H1 (cell line): Measurements from ENCODE around the gene GDPD5. TPM values are rescaled to one million over a fixed set of nuclear protein-coding genes. Genes with fewer than 3 reads are reported as not detected.
A peak's percentile ranks its signal among the peaks of the same experiment; 100 is the strongest.

ENCODE experiments used
- CTCF ChIA-PET: fragments of 300-600 bp; sonication (Branson Sonifier 250); formaldehyde crosslinking; loops from one replicate; lab custom pipeline; 2021; ENCODE audit not compliant: partially characterized antibody; lab: Charles Lee
- POLR2A ChIA-PET: fragments of 300-600 bp; sonication (Branson Sonifier 250); formaldehyde crosslinking; loops from one replicate; lab custom pipeline; 2021; ENCODE audit warnings: inconsistent platforms; ENCODE audit not compliant: partially characterized antibody; lab: Charles Lee
- DNase-seq, 2 experiments: peaks; one replicate each; pipeline versions ENCODE4 v3.0.0 to v3.0.0-alpha.2; 2010 to 2022; ENCODE audit warnings: low spot score in 2 of 2, low read depth in 1 of 2, mixed read lengths in 1 of 2
- FAIRE-seq: peaks from 2 replicates; lab custom pipeline; 2011; peaks lifted over from hg19 to GRCh38; lab: Jason Lieb, UNC
- H2AFZ ChIP-seq: 2 replicates; pipeline ENCODE4 v1.8.1; 2012; ENCODE audit warnings: low read length, inconsistent platforms
- H2AK5ac ChIP-seq: 2 replicates; pipeline ENCODE4 v1.6.1; 2013; ENCODE audit warnings: low read depth, low read length
- H2BK120ac ChIP-seq: replicated peaks from 2 replicates; pipeline ENCODE3; 2013; ENCODE audit warnings: low read depth, low read length, inconsistent platforms
- H2BK12ac ChIP-seq: 2 replicates; pipeline ENCODE4 v1.6.1; 2013; ENCODE audit warnings: low read depth, low read length
- H2BK15ac ChIP-seq: 2 replicates; pipeline ENCODE4 v1.6.1; 2013; ENCODE audit warnings: low read length
- H2BK20ac ChIP-seq: 2 replicates; pipeline ENCODE4 v1.6.1; 2013; ENCODE audit warnings: low read length
- H2BK5ac ChIP-seq: 2 replicates; pipeline ENCODE4 v1.6.1; 2013; ENCODE audit warnings: low read depth, low read length
- H3K14ac ChIP-seq: 2 replicates; pipeline ENCODE4 v1.6.1; 2013; ENCODE audit warnings: inconsistent platforms; ENCODE audit not compliant: insufficient read length
- H3K18ac ChIP-seq: 2 replicates; pipeline ENCODE4 v1.6.1; 2013; ENCODE audit warnings: low read length; ENCODE audit errors: extremely low read depth
- H3K23ac ChIP-seq: 2 replicates; pipeline ENCODE4 v1.6.1; 2013; ENCODE audit warnings: inconsistent platforms; ENCODE audit not compliant: insufficient read length
- H3K23me2 ChIP-seq: 2 replicates; pipeline ENCODE4 v1.6.1; 2013; ENCODE audit warnings: low read depth, low read length
- H3K27ac ChIP-seq: 2 replicates; pipeline ENCODE4 v1.6.1; 2011; ENCODE audit warnings: low read depth, low read length, inconsistent platforms
- H3K27me3 ChIP-seq, 4 experiments: replicated peaks in 1 of 4; 1 replicate in 1 of 4; 2 replicates in 3 of 4; pipeline versions ENCODE4 v1.6.1 to v1.8.1; 2011 to 2013; ENCODE audit warnings: low read length in 3 of 4, mild to moderate bottlenecking in 3 of 4, inconsistent platforms in 2 of 4, mixed read lengths in 2 of 4, moderate library complexity in 1 of 4; ENCODE audit not compliant: control insufficient read depth in 3 of 4, insufficient read depth in 3 of 4; ENCODE audit errors: extremely low read depth in 1 of 4
- H3K36me3 ChIP-seq, 4 experiments: 2 replicates each; pipeline versions ENCODE4 v1.6.1 to v1.8.1; 2011 to 2013; ENCODE audit warnings: mild to moderate bottlenecking in 4 of 4, low read length in 3 of 4, moderate library complexity in 2 of 4, control low read depth in 1 of 4, inconsistent platforms in 1 of 4; ENCODE audit not compliant: insufficient read depth in 4 of 4, control insufficient read depth in 2 of 4
- H3K4ac ChIP-seq: replicated peaks from 2 replicates; pipeline ENCODE3; 2013; ENCODE audit warnings: low read length, low read depth, mixed read lengths, inconsistent platforms; ENCODE audit not compliant: insufficient read length
- H3K4me1 ChIP-seq, 4 experiments: replicated peaks in 1 of 4; 1 replicate in 1 of 4; 2 replicates in 3 of 4; pipeline versions ENCODE4 v1.6.1 to v1.8.1; 2011 to 2013; ENCODE audit warnings: low read length in 3 of 4, inconsistent platforms in 2 of 4, mixed read lengths in 1 of 4; ENCODE audit not compliant: insufficient read depth in 4 of 4, control insufficient read depth in 3 of 4
- H3K4me2 ChIP-seq, 2 experiments: 2 replicates each; pipeline versions ENCODE4 v1.6.1 to v1.8.1; 2011 to 2013; ENCODE audit warnings: low read depth in 2 of 2, low read length in 2 of 2, control low read depth in 1 of 2, inconsistent platforms in 1 of 2, mild to moderate bottlenecking in 1 of 2; ENCODE audit not compliant: insufficient read depth in 1 of 2
- H3K4me3 ChIP-seq, 4 experiments: fragments of 200-600, 300-600 bp in 1 of 4; sonication (generic), shearing (Covaris generic), sonication (Bioruptor Twin) in 1 of 4; 2 replicates each; pipeline versions ENCODE4 v1.5.1 to v1.8.1; 2011 to 2016; ENCODE audit warnings: low read length in 4 of 4, low read depth in 3 of 4, control low read depth in 2 of 4, inconsistent platforms in 2 of 4, mild to moderate bottlenecking in 2 of 4, mixed read lengths in 1 of 4, moderate library complexity in 1 of 4; ENCODE audit not compliant: insufficient read depth in 2 of 4; ENCODE audit errors: extremely low read depth in 1 of 4
- H3K56ac ChIP-seq: replicated peaks from 2 replicates; pipeline ENCODE3; 2013; ENCODE audit warnings: low read depth, mild to moderate bottlenecking, mixed read lengths, low read length, inconsistent platforms; ENCODE audit not compliant: insufficient read length
- H3K79me1 ChIP-seq: 2 replicates; pipeline ENCODE4 v1.6.1; 2013; ENCODE audit warnings: low read depth, low read length, control low read depth
- H3K79me2 ChIP-seq, 2 experiments: 2 replicates each; pipeline versions ENCODE4 v1.6.1 to v1.8.1; 2012 to 2013; ENCODE audit warnings: low read length in 2 of 2, mild to moderate bottlenecking in 2 of 2, inconsistent platforms in 1 of 2; ENCODE audit not compliant: insufficient read depth in 2 of 2, control insufficient read depth in 1 of 2
- H3K9ac ChIP-seq, 4 experiments: replicated peaks in 1 of 4; 1 replicate in 1 of 4; 2 replicates in 3 of 4; pipeline versions ENCODE4 v1.6.1 to v1.8.1; 2011 to 2013; ENCODE audit warnings: low read depth in 3 of 4, low read length in 3 of 4, control low read depth in 2 of 4, mild to moderate bottlenecking in 2 of 4, moderate library complexity in 2 of 4, inconsistent platforms in 1 of 4; ENCODE audit errors: extremely low read depth in 1 of 4
- H3K9me3 ChIP-seq, 2 experiments: 2 replicates each; pipeline versions ENCODE4 v1.6.1 to v1.8.1; 2012 to 2013; ENCODE audit warnings: mild to moderate bottlenecking in 2 of 2, moderate library complexity in 2 of 2, control low read depth in 1 of 2, inconsistent platforms in 1 of 2, low read depth in 1 of 2, low read length in 1 of 2, mixed read lengths in 1 of 2; ENCODE audit not compliant: insufficient read depth in 2 of 2
- H4K20me1 ChIP-seq, 2 experiments: replicated peaks in 1 of 2; 2 replicates each; pipeline versions ENCODE3 to v1.8.1; 2011 to 2013; ENCODE audit warnings: inconsistent platforms in 2 of 2, low read length in 2 of 2, mild to moderate bottlenecking in 1 of 2; ENCODE audit not compliant: insufficient read depth in 2 of 2, control insufficient read depth in 1 of 2
- H4K5ac ChIP-seq: 2 replicates; pipeline ENCODE4 v1.6.1; 2013; ENCODE audit warnings: low read length, low read depth, mixed read lengths, inconsistent platforms; ENCODE audit not compliant: insufficient read length
- H4K8ac ChIP-seq: 2 replicates; pipeline ENCODE4 v1.8.0; 2013; ENCODE audit warnings: mild to moderate bottlenecking, moderate library complexity, low read length, inconsistent platforms; ENCODE audit not compliant: insufficient read depth; ENCODE audit errors: extremely low read depth
- H4K91ac ChIP-seq: replicated peaks from 2 replicates; pipeline ENCODE3; 2013; ENCODE audit warnings: low read length, mixed read lengths, inconsistent platforms; ENCODE audit not compliant: insufficient read length
- CBX5 ChIP-seq: fragments of 300-800, 300-1000 bp; sonication (generic); IDR thresholded peaks from 2 replicates; pipeline ENCODE4 v1.7.1; 2016; ENCODE audit warnings: antibody characterized with exemption, low read length, low read depth
- CHD2 ChIP-seq: IDR thresholded peaks from 2 replicates; pipeline ENCODE4 v1.6.1; 2012; ENCODE audit warnings: low read length, improper control_type of control experiment
- CREB1 ChIP-seq: IDR thresholded peaks from 2 replicates; pipeline ENCODE4 v1.6.1; 2012; ENCODE audit warnings: inconsistent platforms
- KDM5A ChIP-seq: fragments of 200-600 bp; IDR thresholded peaks from 2 replicates; pipeline ENCODE4 v1.7.1; 2012; ENCODE audit warnings: mild to moderate bottlenecking, low read length, inconsistent platforms, mixed read lengths
- NRF1 ChIP-seq: IDR thresholded peaks from 2 replicates; pipeline ENCODE4 v1.6.1; 2011; ENCODE audit warnings: mild to moderate bottlenecking, low read depth, low read length, improper control_type of control experiment
- PHF8 ChIP-seq: fragments of 200-600 bp; sonication (generic); conservative IDR thresholded peaks from 2 replicates; pipeline ENCODE4 v1.7.1; 2012; ENCODE audit warnings: low read depth, mild to moderate bottlenecking, inconsistent platforms, low read length, moderate library complexity
- ZNF274 ChIP-seq: IDR thresholded peaks from 2 replicates; pipeline ENCODE4 v1.7.0; 2012; ENCODE audit warnings: low read length, borderline replicate concordance; ENCODE audit errors: extremely low read depth
- WGBS, 2 experiments: shearing (Covaris generic) in 1 of 2; methylation state at CpG; one replicate each; pipeline versions ENCODE4 v1.1.6 to v1.1.7; 2013 to 2015; ENCODE audit warnings: low lambda C conversion rate in 2 of 2, mixed read lengths in 2 of 2, inconsistent platforms in 1 of 2, low coverage in 1 of 2, missing lambda C conversion rate in 1 of 2; ENCODE audit not compliant: insufficient replicate concordance in 2 of 2, insufficient coverage in 1 of 2, insufficient read length in 1 of 2; ENCODE audit errors: extremely low coverage in 1 of 2, missing lambda C conversion rate in 1 of 2; 5-methylcytosine and 5-hydroxymethylcytosine counted together
- polyA plus RNA-seq, 7 experiments: library from polyadenylated mRNA; depleted of rRNA in 3 of 7; stranded (reverse) in 5 of 7; unstranded in 2 of 7; fragments of >200 nt in 5 of 7; fragments of 200-250 nt in 2 of 7; gene quantifications; 1 replicate in 5 of 7; 2 replicates in 1 of 7; 4 replicates in 1 of 7; pipeline versions ENCODE4 v1.2.1 to v1.2.3, GENCODE V29; 2011 to 2013; ENCODE audit warnings: missing spikeins in 2 of 7, mixed read lengths in 2 of 7
- total RNA-seq: library from RNA; stranded (reverse); fragmentation: NEBNext Ultra II Directional; extraction: Animal tissue kit (Norgen Biotek cat#: 25700); gene quantifications from 2 replicates; pipeline ENCODE4 v1.2.1, GENCODE V29; 2021

GDPD5 gene
- total and polyA plus RNA-seq, 2 of the 8 experiments (the other 6 are each of a cell fraction or from before 2014, with no cell fraction given) = 7.8 to 8.6 TPM

DNA sequence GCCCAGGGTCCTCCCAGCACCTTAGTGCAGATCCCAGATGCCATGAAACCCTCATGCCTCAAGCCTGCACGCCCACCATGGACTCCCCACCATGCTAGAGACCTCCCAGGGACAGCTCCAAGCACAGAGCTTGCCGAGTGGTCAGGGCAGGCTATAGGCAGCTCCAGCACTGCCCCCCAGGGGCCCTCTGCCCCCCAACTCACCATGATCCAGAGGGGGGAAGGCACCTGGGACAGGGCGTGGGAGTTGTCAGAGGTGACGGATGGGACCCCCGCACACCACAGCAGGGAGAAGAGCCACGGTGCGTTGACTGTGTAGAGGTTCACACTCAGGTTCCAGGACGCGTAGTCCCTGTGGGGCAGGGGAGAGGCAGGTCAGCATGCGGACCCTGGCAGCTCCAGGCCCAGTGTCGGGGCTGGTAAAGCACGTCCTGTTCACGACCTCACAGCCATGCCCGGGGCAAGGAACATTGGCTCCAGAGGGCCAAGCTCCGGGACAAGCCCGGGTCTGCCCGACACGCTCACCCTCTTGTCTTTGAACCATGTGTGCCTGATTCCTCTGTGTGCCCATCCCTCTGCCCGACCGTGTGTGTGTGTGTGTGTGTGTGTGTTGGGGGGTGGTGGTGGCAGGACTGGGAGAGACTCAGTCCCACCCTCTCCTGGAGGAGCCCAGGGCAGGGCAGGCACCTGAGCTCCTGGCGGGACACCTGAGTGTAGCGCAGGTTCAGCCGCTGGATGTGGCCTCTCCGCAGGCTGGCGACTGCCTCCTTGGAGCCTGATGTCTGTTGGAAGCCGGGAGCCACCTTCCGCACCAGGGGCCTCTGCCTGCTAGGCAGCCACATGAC is 84.6 kb downstream of the GDPD5 start:
- ChIA-PET CTCF (interaction anchor here (0.8 to 9.3 kb wide), 13 partner anchors 10 to 135 kb away, joined by 3 to 318 read pairs (median 4); partner anchors contain the start of genes GDPD5 and KLHL35), POLR2A (interaction anchor here (1.2 to 4.5 kb wide), 7 partner anchors 9 to 133 kb away, joined by 3 to 20 read pairs (median 7); partner anchors contain the start of gene KLHL35)
- Histone ChIP-seq H2BK5ac (peak overlapping the region; percentile 37; the same call in 1 of the 2 replicates), H3K27ac (no peak overlapping the region), H3K23ac (no peak overlapping the region), H3K79me1 (no peaks in the 10 kb centered on the region), H3K18ac (no peak overlapping the region), H3K23me2 (no peaks in the 10 kb centered on the region), H4K5ac (no peak overlapping the region), H2AK5ac (no peak overlapping the region), H3K4me2 (no peak overlapping the region), H3K14ac (no peak overlapping the region), H2AFZ (no peak overlapping the region), H4K20me1 (peaks cover 0 to 2% of the 10 kb centered on the region in 2 experiments), H3K9ac (no peak overlapping the region), H3K9me3 (no peaks in the 10 kb centered on the region), H3K4ac (no peak overlapping the region), H3K27me3 (no peaks in the 10 kb centered on the region), H3K56ac (no peak overlapping the region), H3K36me3 (no peaks in the 10 kb centered on the region), H2BK15ac (no peak overlapping the region), H3K4me3 (no peak overlapping the region), H2BK12ac (peak overlapping the region; percentile 39; the same call in 1 of the 2 replicates), H4K91ac (no peak overlapping the region), H2BK120ac (no peak overlapping the region), H3K4me1 (peaks cover 0 to 16% (median 6%) of the 10 kb centered on the region in 4 experiments; a peak in 4 of 7 replicates), H4K8ac (no peak overlapping the region; the same call in 1 of the 2 replicates), H2BK20ac (no peak overlapping the region), H3K79me2 (no peaks in the 10 kb centered on the region)
- DNase-seq (no peak), FAIRE-seq (no peak)
- WGBS, 2 experiments = 80% methylated on average over 23 of the region's 27 CpGs; no CpG with 5 or more reads in 1 of the 2 experiments
- TF ChIP-seq ZNF274 = no peak
- TF ChIP-seq PHF8 = no peak
- no peak for TF ChIP-seq KDM5A
- TF ChIP-seq CHD2 = no peak
- no peak for TF ChIP-seq CREB1
- no peak for TF ChIP-seq CBX5
- no peak for TF ChIP-seq NRF1
